SKM-1 (cell line): Measurements from ENCODE around the gene PPM1A.

Experiments
- DNase-seq: peaks from one replicate; lab custom pipeline; 2025; ENCODE audit not compliant: unreplicated experiment; lab: John Stamatoyannopoulos, UW

PPM1A gene

DNA sequence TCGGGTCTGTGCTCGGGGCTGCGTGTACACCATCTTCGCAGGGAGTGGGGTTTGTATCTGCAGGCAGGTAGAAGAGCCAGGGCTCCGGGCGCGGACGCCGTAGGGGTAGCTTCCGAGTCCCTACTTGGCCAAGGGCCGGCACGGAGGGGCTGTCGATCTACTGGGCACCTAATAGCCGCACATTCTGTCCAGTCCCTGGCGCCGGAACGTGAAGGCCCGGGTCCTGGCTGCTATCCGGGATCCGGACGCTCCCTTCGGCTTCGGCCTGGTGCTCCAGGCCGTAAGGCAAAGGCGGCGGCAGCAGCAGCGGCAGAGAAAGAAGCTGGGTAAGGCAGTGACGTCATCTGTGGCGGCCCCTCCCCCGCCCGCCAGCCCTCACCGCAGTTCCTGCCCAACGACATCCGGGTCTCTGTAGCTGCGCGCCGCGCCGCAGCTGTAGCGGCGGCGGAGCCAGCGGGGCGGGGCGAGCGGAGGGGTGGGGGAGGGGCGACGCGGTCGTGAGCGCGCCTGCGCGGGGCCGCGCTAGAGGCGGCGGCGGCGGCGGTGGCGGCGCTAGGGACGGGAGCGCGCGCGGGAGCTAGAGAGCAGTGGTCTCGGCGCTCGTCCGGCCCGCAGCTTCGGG is at the start of gene PPM1A:
TSS of gene PPM1A (plus strand) at position 525 of the 622 bp plus-strand sequence. CDS start 33,483 bp downstream, outside the sequence.
- peak; percentile 19 for DNase-seq

DNA sequence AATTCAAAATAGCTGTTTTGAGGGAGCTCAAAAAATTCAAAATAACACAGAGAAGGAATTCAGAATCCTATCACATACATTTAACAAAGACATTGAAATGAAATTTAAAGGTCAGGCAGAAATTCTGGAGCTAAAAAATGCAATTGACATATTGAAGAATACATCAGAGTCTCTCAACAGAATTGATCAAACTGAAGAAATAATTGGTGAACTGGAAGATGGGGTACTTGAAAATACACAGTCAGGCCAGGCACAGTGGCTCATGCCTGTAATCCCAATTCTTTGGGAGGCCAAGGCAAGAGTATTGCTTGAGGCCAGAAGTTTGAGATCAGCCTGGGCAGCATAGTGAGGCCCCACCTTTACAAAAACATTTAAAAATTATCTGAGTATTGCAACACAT is 49.7 kb upstream of the PPM1A start:
- DNase-seq, result no peak

DNA sequence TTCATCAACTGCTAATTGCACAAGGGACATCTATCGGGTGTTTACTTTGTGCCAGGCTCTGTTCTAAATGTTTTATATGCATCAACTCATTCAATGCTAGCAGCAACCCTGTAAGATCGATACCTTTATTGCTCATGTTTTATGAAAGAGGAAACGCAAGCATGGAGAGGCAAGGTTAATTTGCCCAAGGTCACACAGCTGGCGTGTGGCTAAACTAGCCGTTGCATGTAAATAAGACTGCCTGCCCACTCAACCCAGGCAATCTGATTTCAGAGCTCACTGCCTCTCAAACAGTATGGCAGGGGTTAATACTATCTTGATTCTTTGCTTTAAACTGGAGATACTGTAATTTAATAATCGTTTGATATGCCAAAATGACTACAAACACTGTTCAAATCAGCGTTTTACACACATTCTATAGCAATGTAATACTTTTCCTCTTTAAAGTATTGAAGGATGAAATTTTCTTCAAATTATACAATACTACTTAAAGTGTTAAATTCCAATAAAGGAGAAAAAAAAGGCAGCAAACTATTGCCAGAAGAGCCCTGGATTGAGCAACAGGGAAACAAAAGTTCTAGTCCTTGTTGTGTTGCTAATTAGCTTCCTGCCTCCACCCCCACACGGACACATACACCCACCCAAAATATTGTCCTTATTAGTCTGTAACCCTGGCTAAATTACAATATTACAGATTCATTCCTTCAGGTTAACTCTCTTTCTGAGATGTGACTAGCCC is 44.7 kb upstream of the PPM1A start:
- DNase-seq, result no peak

DNA sequence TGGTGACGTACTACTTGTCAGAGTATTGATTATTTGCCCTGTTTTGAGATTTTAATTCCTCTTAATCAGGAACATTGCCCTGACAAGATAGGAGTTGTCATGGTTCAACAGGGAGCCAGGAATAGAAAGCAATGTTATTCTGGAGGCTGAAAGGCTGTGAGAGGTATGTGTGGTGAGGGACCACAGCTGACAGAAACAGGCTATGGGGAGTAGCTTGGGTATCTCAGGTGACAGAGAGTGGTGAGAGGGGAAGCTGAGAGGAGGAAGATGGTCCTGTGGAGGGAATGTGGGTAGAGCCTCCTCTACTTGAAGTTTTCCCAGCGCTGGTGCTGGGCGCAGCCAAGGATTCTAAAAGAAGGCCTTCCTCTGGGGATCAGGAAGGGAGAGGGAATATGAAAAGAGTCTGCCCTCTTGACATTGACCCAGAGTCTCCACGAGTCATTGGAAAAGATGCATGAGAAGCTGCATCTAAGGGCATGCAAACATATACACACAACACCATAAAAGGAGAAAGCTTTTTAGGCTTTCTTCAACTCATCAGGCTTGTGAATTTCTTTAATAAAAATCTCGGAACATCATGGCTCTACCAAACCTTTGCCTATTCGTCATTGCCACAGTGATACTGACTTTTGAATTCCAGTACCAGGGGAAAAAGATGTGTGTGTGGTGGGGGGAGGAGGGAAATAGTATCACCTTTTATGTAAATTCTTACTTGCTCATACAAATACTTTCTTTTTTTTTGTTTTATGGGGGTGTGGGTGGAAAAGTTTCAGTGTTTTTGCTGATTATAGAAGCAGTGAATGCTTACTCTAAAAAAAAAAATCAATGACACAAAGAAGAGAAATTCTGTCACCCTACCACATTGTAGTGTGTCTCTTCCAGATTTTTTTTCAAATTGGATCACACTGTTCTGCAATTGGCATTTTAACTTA is 43.9 kb upstream of the PPM1A start:
- no peak for DNase-seq

DNA sequence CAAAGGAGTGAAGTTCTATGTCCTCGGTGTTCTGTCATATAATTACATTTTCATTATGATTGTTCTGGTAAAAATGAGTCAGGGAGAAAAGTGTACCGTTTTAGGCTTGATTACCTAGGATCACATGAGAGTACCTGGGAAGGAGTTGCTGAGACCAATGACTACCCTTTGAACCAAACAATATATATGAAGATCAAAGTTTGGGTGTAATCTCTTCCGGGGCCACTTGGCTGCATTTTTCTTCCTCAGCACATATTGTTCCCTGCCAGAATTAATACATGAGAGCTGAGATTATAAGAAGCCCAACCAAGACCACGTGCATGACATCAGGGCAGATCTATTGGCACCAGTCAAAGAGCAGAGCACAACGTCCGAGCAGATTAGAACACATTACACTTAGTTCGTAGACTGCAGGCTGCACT is 42.8 kb upstream of the PPM1A start:
- no peak for DNase-seq

DNA sequence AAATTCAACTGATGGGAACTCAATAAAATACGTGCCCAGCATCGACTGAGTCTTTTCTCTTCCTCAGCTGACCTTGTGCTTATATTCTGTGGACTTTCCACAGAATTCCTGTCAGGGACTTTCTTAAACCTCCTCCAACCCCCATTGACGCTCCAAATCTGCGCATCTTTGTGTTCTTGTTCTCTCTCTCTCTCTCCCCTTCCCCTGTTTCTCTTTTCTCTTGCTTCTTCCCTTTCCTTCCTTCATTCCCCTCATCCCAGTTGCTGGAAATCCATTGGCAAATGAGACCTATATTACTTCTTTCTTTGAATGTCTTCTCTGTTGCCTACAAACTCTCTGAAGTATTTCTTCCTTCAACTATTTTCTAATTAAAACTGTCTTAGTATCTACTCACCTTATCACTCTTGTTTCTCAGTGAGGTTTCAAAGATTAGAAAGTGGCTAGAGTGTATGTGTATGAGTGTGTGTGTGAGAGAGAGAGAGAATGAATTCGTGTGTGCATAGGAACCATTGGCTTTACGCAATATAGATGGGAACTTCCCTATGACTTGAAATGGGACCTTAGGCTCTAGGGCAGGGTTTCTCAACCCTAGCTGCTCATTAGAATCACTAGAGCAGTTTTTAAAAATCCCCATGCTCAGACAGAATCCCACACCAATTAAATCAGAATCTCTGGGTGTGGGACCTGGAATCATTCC is 42.0 kb upstream of the PPM1A start:
- DNase-seq, result peak; percentile 39

DNA sequence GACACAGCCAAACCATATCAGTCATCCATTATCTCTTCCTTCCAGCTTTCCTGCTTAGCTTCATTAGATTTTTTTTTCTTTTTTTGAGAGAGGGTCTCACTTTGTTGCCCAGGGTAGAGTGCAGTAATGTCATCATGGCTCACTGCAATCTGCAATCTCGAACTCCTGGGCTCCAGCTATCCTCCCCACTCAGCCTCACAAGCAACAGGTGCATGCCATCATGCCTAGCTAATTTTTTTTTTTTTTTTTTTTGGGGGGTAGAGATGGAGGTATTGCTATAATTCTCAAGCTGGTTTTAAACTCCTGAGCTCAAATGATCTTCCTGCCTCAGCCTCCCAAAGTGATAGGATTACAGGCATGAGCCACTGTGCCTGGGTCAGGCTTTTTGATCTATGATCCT is 38.3 kb upstream of the PPM1A start:
- DNase-seq, result no peak

DNA sequence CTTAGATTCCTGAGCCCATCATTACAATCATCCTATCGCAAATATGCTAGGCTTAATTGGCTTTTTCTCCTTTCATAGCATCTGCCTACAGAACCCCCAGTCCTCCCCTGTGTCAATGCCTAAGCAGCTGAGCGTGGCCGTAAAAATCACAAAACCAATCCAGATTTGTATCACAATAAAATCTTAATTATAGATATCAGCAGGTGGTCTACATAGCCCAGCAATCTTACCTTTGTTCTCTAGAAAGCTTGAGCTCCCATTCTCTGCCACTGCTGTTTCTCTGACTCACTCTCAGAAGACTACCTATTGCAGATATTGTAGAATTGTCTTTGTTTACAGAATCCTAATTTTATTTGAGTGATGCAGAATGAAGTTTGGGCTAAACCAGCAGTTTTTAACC is 37.9 kb upstream of the PPM1A start:
- no peak for DNase-seq

DNA sequence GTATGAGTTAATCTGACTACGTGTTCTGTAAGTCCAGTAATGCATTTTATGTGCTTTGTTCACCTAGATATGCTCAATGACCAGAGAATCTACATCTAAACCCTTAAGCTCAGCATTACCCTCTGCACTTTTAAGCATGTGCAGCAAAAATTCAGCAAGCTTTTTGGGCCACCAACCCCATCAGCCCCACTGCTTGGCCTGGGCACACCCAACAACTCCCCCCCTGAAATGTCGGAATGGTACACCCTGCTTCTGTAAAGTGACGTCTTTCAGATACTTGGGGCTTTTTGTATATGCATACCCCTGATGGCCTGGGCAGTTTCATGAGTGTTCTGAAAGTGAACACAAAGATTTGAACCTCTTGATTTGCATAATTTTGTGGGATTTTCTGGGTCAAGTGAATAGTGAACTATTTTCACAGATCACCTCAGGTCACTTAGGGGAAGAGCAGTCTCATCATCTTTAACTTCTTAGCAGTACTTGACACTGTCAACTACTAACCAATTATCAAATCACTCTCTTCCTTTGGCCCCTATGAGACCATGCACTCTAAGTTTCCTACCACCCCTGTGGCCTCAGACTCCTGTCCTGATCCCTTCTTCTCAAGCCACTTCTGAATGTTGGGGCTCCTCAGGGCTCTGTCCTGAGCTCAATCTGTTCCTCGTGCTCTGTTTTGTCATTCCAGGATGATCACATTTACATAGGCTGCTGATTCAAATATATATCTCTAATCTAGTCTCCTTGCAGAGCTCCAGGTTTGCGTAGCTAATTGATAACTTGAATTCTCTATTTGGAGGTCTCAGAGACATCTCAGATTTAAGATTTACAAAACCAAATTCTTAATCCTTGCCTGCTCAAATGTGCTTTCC is 36.3 kb upstream of the PPM1A start:
- no peak for DNase-seq

DNA sequence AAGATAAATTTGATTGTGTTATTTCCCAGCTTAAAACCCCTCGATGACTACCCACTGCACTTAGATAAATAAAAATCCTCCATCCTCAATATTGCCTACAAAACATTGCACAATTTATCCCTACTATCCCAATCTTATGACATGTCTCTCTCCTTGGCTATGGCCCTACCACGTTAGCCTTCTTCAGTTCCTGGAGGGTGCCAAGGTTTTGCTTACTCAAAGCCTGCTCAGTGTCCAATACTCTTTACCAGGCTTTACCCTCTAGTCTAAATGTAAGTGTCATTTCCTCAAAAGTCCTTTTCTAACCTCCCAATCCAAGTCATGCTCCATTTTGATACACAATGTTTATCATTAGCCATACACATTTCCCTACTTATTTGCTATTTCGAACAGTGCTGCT is 35.0 kb upstream of the PPM1A start:
- DNase-seq, result no peak

DNA sequence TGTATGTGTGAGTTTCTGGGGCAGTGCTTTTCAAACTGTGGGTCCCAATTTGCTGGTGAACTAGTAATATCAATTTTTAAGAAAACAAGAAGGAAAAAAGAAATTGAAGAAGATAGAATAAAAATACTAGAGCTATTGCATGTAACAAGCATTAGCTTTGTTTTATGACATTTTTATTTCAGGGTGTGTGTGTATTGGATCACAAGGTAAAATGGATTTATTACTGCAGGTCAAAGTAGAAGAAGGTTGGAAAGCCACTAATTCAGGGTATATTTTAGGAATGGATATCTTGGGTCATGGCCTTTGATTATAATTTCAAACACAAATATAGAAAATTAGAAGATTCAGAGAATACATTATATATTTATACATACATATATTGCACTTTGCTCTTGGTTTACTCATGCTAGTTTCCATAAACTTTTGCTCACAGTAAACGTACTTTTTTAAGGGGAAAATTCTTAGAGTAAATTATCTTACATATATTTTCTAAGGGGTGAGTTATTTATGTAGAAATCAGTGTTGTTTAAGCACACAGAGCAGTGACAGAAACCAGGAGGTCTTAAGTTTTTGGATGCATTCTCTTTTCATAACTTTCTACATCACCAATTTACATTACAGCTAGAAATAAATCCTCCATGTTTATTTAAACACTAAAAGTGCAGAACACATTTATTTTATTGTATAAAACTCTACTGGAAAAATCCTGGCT is 34.5 kb upstream of the PPM1A start:
- DNase-seq, result no peak

DNA sequence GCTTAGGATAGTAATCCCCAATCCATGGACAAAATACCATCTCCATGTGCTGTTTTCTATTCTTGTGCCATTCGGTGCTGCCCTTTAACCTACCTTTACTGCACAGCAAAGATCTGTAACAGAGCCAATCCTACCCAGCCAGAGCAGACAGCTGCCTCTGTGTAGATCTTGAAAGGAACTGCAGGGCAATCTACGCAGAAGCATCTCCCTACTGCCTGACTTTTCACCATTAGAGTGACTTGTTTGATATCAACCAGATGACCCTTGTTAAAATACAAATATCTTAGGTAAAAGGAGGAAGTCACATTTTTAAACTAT is 33.9 kb upstream of the PPM1A start:
- no peak for DNase-seq

DNA sequence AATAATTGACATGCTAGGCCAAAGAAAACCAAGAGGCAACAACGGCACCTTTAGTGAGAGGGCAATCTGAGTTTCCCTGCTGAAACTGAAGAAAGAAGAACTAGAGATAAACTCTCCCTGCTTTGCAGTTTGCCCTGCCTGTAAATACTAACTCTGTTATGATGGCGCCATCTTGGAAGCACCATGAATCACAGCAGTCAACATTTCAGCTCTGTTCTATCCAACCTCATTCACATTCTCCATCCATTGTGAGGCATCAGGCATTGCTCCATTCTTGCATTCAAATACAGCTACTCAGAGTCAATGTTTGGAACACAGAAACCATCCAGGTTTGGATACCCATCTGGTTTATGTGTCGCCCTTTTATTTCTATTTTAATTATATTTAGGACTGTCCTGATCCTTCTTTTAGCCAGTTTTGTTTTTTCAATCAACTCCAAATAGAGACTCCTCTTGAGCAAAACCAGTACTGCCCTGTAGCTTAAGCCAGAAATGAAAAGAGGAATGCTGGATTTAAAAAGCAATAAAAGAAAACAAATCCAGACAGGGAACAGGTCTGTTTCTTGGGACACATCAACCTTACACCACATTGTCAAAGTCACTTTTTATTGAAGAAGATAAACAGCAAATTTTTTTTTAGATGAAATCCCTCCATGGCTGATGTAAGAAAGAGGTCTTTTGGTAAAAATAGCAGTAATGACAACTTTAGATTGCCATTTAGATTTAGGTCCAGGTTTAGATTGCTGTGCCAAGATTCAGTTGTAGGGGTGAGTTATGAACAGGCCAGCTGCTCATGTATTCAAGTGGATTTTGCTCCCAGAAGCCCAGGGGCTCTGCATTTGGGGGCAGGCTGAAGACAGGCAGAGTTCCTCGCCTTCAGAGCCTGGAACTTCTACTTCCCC is 33.3 kb upstream of the PPM1A start:
- no peak for DNase-seq

DNA sequence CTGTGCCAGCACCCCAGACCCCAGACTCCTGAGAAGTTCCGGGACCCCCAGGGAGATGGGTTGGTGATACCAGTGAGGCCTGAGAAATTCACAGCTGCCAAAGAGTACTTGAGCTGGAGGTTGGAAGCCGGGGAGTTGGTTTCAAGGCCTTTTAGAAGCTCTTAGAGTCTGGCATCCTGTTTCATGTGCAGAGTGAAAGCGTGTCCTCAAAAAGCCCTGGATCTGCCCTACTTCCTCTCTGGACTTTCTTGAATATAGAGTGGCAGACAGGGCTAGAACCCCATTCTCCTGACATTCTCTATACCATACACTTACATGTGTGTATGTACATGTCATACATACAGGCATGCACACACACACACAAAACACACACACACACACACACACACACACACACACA is 31.3 kb upstream of the PPM1A start:
- DNase-seq, result no peak

DNA sequence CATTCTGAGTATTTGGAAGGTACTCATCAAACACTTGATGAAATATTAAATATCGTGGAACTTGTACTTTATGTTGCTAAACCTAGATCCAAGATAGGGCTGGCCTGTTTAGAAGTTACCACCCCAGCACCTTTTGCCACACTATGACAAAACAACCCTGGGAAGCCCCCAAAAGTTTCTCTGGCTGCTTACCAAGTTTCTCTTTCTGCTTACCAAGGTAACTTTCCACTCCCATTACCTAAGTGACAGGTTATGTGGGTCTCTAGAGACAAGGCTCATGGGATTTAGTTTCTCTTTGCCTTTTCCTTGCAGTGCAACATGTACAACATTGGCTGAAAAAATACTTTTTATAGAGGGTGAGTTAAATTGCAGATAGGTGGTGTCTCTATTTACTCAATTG is 28.9 kb upstream of the PPM1A start:
- no peak for DNase-seq

DNA sequence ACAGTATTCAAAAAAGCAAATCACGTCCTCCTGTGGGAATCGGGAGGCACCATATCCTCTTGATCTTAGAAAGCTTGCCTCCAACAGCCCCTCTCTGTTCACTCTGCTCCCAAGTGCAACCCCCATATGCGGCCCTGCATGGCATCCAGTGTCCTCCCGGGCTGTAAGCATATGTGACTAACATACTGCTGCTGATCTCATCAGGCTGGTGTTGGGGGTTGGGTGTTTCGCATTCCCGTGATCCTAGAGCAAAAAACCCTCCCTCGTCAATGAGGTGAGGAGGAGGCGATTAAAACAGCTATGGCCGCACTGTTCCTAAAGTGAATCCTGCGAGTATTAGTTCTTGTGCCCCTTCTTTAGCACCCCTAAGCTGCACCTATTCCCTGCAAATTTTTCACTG is 28.1 kb upstream of the PPM1A start:
- no peak for DNase-seq

DNA sequence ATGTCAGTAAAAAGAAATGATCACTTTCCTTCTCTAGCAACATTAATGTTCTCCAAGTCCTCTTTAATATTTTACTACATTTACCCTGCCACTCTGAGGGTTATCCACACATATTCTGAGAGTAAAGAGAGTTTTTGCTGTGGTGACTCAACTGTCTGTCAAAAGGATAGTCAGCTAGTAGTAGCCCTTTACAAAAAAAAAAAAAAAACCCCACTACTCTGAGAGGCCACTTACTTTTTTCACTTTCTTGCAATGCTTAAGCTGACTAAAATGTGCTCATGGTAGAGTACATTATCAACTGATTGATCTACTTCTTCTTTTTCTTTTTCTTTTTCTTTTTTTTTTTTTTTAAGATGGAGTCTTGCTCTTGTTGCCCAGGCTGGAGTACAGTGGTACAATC is 27.6 kb upstream of the PPM1A start:
- no peak for DNase-seq

DNA sequence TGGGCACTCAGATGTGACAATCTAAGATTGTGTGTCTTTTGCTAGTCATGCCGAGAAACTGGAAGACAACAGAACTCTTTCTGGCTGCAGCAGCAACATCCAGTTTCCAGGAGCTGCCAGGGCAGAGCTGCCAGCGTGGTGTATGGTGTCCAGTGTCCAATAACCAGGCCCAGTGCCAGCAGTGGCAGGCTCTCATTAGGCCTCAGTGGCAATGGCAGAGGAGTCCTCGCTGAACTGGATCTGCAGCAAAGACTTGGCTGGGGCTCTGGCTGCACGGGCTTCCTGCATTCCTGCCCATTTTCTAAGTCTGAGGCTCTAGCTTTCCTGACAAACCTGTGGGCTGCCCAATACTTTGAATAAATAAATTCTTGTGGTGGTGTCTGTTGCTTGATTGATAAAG is 26.2 kb upstream of the PPM1A start:
- no peak for DNase-seq

DNA sequence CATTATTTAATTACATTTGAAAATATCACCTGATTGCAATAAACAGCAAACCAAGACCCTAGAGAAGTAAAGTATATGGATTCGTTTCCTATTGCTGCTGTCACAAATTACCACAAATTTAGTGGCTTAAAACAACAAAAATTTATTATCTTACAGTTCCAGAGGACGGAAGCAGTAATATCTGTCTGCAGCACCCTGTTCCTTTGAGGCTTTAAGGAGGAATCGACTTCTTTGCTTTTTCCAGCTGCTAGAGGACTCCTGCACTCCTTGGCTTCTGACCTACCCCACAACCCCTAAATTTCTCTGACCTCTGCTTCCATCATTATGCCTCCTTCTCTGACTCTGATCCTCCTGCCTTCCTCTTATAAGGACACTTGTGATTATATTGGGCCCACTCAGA is 23.8 kb upstream of the PPM1A start:
- no peak for DNase-seq
